GM12873 (cell line): ENCODE data around the gene ENOX2.
A peak's percentile ranks its signal among the peaks of the same experiment; 100 is the strongest.

Experiments used
- CTCF ChIP-seq: IDR thresholded peaks from 2 replicates; pipeline ENCODE4 v1.5.1; 2012; ENCODE audit warnings: low read depth, mild to moderate bottlenecking, moderate library complexity, low read length, control low read depth; ENCODE audit not compliant: insufficient read depth; ENCODE audit errors: missing control alignments

Gene ENOX2

GRCh38 chrX:130902783-130903613 lies at the start of gene ENOX2:
Gene ENOX2 (minus strand): TSS chrX:130903209. CDS start chrX:130703216, 199,993 bp downstream.
- no peak for TF ChIP-seq CTCF

- TF ChIP-seq CTCF = no peak
Observed at GRCh38 chrX:130952266-130953043, 49.4 kb upstream of the ENOX2 start.

- no peak for TF ChIP-seq CTCF
Observed at GRCh38 chrX:130944230-130944629, 41.2 kb upstream of the ENOX2 start.

- TF ChIP-seq CTCF = no peak
Observed at GRCh38 chrX:130937101-130937500, 34.1 kb upstream of the ENOX2 start.

- TF ChIP-seq CTCF = no peak
Observed at GRCh38 chrX:130933358-130933757, 30.3 kb upstream of the ENOX2 start.

GRCh38 chrX:130916636-130917422 lies 13.8 kb upstream of the ENOX2 start:
- TF ChIP-seq CTCF = peak; percentile 75
